HEK293 (cell line): Measurements from ENCODE around the gene MSH6.

Source experiments
- CTCF ChIA-PET: fragments of 350-600 bp; formaldehyde crosslinking; extraction: SDS; loops from one replicate; lab custom pipeline; 2021; ENCODE audit warnings: antibody characterized with exemption; lab: Yijun Ruan, JAX
- POLR2A ChIA-PET: fragments of 300-600 bp; formaldehyde crosslinking; extraction: SDS; loops from one replicate; lab custom pipeline; 2020; ENCODE audit warnings: antibody characterized with exemption, inconsistent platforms; lab: Yijun Ruan, JAX
- H3K27ac ChIP-seq: fragments of 200-500 bp; sonication (Bioruptor generic); 2 replicates; pipeline ENCODE4 v1.5.1; 2014; ENCODE audit warnings: low read depth, low read length, control low read depth, inconsistent platforms; ENCODE audit errors: extremely low read depth
- H3K36me3 ChIP-seq, 2 experiments: fragments of 200-500 bp in 1 of 2; sonication (Bioruptor generic) in 1 of 2; 1 replicate in 1 of 2; 2 replicates in 1 of 2; pipeline ENCODE4 v1.5.1; 2014 to 2017; ENCODE audit warnings: inconsistent platforms in 2 of 2, low read length in 2 of 2; ENCODE audit not compliant: control insufficient read depth in 2 of 2, insufficient read depth in 1 of 2
- H3K4me1 ChIP-seq: fragments of 200-500 bp; sonication (Bioruptor generic); 2 replicates; pipeline ENCODE4 v1.5.1; 2014; ENCODE audit warnings: mild to moderate bottlenecking, low read length, inconsistent platforms; ENCODE audit not compliant: control insufficient read depth, insufficient read depth
- H3K4me3 ChIP-seq: 2 replicates; pipeline ENCODE4 v1.5.1; 2011; ENCODE audit warnings: low read depth, mild to moderate bottlenecking, control low read depth, low read length, moderate library complexity
- H3K9me3 ChIP-seq: fragments of 200-500 bp; sonication (Bioruptor generic); 2 replicates; pipeline ENCODE4 v1.5.1; 2014; ENCODE audit warnings: low read depth, low read length, inconsistent platforms; ENCODE audit not compliant: control insufficient read depth, insufficient read depth
- GFI1B ChIP-seq: fragments of 450-650 bp; formaldehyde crosslinking; IDR thresholded peaks from 2 replicates; pipeline ENCODE4 v1.5.1; 2016; ENCODE audit warnings: missing biosample characterization, missing genetic modification characterization
- HOXA7 ChIP-seq: sonication (generic); formaldehyde crosslinking; IDR thresholded peaks from 2 replicates; pipeline ENCODE4 v1.8.1; 2022; ENCODE audit warnings: missing genetic modification reagents, borderline replicate concordance
- SCRT2 ChIP-seq: fragments of 450-650 bp; formaldehyde crosslinking; IDR thresholded peaks from 2 replicates; pipeline ENCODE4 v1.5.1; 2016; ENCODE audit warnings: missing biosample characterization, missing genetic modification characterization
- ZBTB21 ChIP-seq: fragments of 450-650 bp; formaldehyde crosslinking; IDR thresholded peaks from 2 replicates; pipeline ENCODE4 v1.5.1; 2017; ENCODE audit warnings: missing biosample characterization, missing genetic modification characterization
- ZNF138 ChIP-seq: fragments of 450-650 bp; formaldehyde crosslinking; IDR thresholded peaks from 2 replicates; pipeline ENCODE4 v1.5.1; 2016; ENCODE audit warnings: missing biosample characterization, missing genetic modification characterization, borderline replicate concordance
- ZNF16 ChIP-seq: fragments of 450-650 bp; formaldehyde crosslinking; IDR thresholded peaks from 2 replicates; pipeline ENCODE4 v1.5.1; 2016; ENCODE audit warnings: low read depth, missing biosample characterization, missing genetic modification characterization
- ZNF473 ChIP-seq: fragments of 450-650 bp; formaldehyde crosslinking; IDR thresholded peaks from 2 replicates; pipeline ENCODE4 v1.5.1; 2017; ENCODE audit warnings: missing biosample characterization, missing genetic modification characterization
- ZNF501 ChIP-seq: fragments of 450-650 bp; formaldehyde crosslinking; IDR thresholded peaks from 2 replicates; pipeline ENCODE4 v1.5.1; 2016; ENCODE audit warnings: missing biosample characterization, missing genetic modification characterization
- ZNF548 ChIP-seq: fragments of 450-650 bp; formaldehyde crosslinking; IDR thresholded peaks from 2 replicates; pipeline ENCODE4 v1.5.1; 2016; ENCODE audit warnings: missing biosample characterization, missing genetic modification characterization
- ZNF621 ChIP-seq: fragments of 450-650 bp; formaldehyde crosslinking; IDR thresholded peaks from 2 replicates; pipeline ENCODE4 v1.5.1; 2017; ENCODE audit warnings: missing biosample characterization, missing genetic modification characterization
- ZNF777 ChIP-seq: fragments of 450-650 bp; formaldehyde crosslinking; IDR thresholded peaks from 2 replicates; pipeline ENCODE4 v1.5.1; 2017; ENCODE audit warnings: missing biosample characterization, missing genetic modification characterization, borderline replicate concordance
- TF ChIP-seq, protein P1 (sequence below): fragments of 450-650 bp; formaldehyde crosslinking; IDR thresholded peaks from 2 replicates; pipeline ENCODE4 v1.5.1; 2016; ENCODE audit warnings: missing biosample characterization, missing genetic modification characterization
- TF ChIP-seq, protein P2 (sequence below): fragments of 450-650 bp; formaldehyde crosslinking; IDR thresholded peaks from 2 replicates; pipeline ENCODE4 v1.5.1; 2016; ENCODE audit warnings: missing biosample characterization, missing genetic modification characterization
- TF ChIP-seq, protein P3 (sequence below): fragments of 450-650 bp; formaldehyde crosslinking; IDR thresholded peaks from 2 replicates; pipeline ENCODE4 v1.5.1; 2017; ENCODE audit warnings: missing biosample characterization, missing genetic modification characterization
- TF ChIP-seq, protein P4 (sequence below): fragments of 450-650 bp; formaldehyde crosslinking; IDR thresholded peaks from 2 replicates; pipeline ENCODE4 v1.5.1; 2016; ENCODE audit warnings: missing biosample characterization, missing genetic modification characterization
- TF ChIP-seq, protein P5 (sequence below): fragments of 450-650 bp; formaldehyde crosslinking; IDR thresholded peaks from 2 replicates; pipeline ENCODE4 v1.5.1; 2016; ENCODE audit warnings: missing biosample characterization, missing genetic modification characterization

MSH6 gene

DNA sequence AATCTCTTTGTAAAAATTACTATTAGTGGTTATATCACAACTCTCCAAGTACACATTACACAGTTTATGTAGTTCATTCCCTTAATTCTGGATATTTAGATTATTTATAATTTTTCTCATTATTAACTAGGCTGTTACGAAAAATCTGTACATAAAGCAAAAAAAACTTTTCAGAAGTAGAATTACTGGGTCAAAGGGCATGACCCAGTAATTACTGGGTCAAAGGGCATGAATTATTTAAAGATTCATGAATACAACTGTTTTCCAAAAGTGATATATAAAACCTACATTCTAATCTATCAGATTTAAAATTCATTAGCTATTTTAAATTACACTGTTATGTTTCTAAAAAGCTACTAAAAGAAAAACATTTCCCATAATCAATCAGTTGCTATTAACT lies 55.3 kb downstream of the MSH6 start (continued):
- TF ChIP-seq, protein P1, sequence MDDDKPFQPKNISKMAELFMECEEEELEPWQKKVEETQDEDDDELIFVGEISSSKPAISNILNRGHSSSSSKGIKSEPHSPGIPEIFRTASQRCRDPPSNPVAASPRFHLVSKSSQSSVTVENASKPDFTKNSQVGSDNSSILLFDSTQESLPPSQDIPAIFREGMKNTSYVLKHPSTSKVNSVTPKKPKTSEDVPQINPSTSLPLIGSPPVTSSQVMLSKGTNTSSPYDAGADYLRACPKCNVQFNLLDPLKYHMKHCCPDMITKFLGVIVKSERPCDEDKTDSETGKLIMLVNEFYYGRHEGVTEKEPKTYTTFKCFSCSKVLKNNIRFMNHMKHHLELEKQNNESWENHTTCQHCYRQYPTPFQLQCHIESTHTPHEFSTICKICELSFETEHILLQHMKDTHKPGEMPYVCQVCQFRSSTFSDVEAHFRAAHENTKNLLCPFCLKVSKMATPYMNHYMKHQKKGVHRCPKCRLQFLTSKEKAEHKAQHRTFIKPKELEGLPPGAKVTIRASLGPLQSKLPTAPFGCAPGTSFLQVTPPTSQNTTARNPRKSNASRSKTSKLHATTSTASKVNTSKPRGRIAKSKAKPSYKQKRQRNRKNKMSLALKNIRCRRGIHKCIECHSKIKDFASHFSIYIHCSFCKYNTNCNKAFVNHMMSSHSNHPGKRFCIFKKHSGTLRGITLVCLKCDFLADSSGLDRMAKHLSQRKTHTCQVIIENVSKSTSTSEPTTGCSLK (tag by site-specific recombination), result no peak
- TF ChIP-seq, protein P2, sequence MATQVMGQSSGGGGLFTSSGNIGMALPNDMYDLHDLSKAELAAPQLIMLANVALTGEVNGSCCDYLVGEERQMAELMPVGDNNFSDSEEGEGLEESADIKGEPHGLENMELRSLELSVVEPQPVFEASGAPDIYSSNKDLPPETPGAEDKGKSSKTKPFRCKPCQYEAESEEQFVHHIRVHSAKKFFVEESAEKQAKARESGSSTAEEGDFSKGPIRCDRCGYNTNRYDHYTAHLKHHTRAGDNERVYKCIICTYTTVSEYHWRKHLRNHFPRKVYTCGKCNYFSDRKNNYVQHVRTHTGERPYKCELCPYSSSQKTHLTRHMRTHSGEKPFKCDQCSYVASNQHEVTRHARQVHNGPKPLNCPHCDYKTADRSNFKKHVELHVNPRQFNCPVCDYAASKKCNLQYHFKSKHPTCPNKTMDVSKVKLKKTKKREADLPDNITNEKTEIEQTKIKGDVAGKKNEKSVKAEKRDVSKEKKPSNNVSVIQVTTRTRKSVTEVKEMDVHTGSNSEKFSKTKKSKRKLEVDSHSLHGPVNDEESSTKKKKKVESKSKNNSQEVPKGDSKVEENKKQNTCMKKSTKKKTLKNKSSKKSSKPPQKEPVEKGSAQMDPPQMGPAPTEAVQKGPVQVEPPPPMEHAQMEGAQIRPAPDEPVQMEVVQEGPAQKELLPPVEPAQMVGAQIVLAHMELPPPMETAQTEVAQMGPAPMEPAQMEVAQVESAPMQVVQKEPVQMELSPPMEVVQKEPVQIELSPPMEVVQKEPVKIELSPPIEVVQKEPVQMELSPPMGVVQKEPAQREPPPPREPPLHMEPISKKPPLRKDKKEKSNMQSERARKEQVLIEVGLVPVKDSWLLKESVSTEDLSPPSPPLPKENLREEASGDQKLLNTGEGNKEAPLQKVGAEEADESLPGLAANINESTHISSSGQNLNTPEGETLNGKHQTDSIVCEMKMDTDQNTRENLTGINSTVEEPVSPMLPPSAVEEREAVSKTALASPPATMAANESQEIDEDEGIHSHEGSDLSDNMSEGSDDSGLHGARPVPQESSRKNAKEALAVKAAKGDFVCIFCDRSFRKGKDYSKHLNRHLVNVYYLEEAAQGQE (tag by site-specific recombination), result no peak
- TF ChIP-seq, protein P3, sequence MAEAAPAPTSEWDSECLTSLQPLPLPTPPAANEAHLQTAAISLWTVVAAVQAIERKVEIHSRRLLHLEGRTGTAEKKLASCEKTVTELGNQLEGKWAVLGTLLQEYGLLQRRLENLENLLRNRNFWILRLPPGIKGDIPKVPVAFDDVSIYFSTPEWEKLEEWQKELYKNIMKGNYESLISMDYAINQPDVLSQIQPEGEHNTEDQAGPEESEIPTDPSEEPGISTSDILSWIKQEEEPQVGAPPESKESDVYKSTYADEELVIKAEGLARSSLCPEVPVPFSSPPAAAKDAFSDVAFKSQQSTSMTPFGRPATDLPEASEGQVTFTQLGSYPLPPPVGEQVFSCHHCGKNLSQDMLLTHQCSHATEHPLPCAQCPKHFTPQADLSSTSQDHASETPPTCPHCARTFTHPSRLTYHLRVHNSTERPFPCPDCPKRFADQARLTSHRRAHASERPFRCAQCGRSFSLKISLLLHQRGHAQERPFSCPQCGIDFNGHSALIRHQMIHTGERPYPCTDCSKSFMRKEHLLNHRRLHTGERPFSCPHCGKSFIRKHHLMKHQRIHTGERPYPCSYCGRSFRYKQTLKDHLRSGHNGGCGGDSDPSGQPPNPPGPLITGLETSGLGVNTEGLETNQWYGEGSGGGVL (tag by site-specific recombination), result no peak
- TF ChIP-seq, protein P4, sequence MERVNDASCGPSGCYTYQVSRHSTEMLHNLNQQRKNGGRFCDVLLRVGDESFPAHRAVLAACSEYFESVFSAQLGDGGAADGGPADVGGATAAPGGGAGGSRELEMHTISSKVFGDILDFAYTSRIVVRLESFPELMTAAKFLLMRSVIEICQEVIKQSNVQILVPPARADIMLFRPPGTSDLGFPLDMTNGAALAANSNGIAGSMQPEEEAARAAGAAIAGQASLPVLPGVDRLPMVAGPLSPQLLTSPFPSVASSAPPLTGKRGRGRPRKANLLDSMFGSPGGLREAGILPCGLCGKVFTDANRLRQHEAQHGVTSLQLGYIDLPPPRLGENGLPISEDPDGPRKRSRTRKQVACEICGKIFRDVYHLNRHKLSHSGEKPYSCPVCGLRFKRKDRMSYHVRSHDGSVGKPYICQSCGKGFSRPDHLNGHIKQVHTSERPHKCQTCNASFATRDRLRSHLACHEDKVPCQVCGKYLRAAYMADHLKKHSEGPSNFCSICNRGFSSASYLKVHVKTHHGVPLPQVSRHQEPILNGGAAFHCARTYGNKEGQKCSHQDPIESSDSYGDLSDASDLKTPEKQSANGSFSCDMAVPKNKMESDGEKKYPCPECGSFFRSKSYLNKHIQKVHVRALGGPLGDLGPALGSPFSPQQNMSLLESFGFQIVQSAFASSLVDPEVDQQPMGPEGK (tag by site-specific recombination), result no peak
- TF ChIP-seq ZNF621 (tag by site-specific recombination), result no peak

DNA sequence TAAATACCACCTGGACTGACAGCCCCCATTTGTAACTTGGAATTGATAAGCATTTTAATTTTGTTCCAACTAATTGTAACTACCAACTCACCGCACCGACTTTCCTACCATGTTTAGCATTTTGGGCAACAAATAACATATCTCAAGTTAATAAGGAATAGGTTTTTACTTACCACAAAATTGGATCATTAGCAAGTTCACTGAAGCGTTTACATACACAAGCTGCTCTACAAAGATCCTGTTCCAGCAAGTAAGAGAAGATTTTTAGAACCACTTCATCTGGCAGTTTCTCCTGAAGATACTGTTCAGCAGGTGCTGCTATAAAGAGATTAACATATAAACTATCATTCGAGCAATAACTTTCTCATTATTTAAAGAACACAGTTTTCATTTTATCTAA lies 55.7 kb downstream of the MSH6 start:
- peaks cover 43 to 50% of the 10 kb centered on the region in 2 experiments for H3K36me3 ChIP-seq
- H3K4me1 ChIP-seq, result 0 out of 2 replicates have a peak, but pooled peaks cover 2% of the 10 kb centered on the region
- no peak overlapping the region for H3K27ac ChIP-seq
- H3K4me3 ChIP-seq, result no peak overlapping the region
- no peaks in the 10 kb centered on the region for H3K9me3 ChIP-seq
- ChIA-PET CTCF (interaction anchor here (0.7 to 1.5 kb wide), 3 partner anchors 10 to 268 kb away, joined by 3 read pairs; no protein-coding TSS in a partner anchor), POLR2A (no interaction called here)
- TF ChIP-seq ZNF473 (no peak), ZNF777 (tag by site-specific recombination) (no peak), SCRT2 (tag by site-specific recombination) (no peak)

DNA sequence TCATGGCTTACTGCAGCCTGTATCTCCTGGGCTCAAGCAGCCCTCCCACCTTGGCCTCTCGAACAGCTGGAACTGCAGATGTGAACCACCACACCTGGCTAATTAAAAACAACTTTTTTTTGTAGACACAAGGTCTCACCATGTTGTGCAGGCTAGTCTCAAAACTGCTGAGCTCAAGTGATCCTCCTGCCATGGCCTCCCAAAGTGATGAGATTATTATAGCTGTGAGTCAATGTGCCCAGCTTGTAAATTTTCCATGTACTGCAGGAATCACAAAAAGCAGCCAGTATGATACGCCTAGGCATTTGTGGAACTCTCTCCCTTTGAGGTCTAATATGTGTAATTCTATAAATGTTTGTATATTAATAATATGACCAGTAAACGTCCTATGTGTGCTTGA lies 59.9 kb downstream of the MSH6 start:
- Histone ChIP-seq H3K4me3 (no peak overlapping the region), H3K36me3 (peaks cover 9% of the 10 kb centered on the region in 2 experiments), H3K9me3 (no peaks in the 10 kb centered on the region), H3K27ac (no peak overlapping the region), H3K4me1 (0 out of 2 replicates have a peak, but pooled peaks cover 9% of the 10 kb centered on the region)
- CTCF ChIA-PET, result interaction anchor here (0.7 to 2.5 kb wide), 5 partner anchors 15 to 376 kb away, joined by 3 to 10 read pairs (median 4); no protein-coding TSS in a partner anchor
- POLR2A ChIA-PET, result interaction anchor here (0.6 to 1.6 kb wide), 2 partner anchors 60 to 671 kb away, joined by 3 to 7 read pairs; partner anchors contain the start of gene MSH6
- TF ChIP-seq, protein P5, sequence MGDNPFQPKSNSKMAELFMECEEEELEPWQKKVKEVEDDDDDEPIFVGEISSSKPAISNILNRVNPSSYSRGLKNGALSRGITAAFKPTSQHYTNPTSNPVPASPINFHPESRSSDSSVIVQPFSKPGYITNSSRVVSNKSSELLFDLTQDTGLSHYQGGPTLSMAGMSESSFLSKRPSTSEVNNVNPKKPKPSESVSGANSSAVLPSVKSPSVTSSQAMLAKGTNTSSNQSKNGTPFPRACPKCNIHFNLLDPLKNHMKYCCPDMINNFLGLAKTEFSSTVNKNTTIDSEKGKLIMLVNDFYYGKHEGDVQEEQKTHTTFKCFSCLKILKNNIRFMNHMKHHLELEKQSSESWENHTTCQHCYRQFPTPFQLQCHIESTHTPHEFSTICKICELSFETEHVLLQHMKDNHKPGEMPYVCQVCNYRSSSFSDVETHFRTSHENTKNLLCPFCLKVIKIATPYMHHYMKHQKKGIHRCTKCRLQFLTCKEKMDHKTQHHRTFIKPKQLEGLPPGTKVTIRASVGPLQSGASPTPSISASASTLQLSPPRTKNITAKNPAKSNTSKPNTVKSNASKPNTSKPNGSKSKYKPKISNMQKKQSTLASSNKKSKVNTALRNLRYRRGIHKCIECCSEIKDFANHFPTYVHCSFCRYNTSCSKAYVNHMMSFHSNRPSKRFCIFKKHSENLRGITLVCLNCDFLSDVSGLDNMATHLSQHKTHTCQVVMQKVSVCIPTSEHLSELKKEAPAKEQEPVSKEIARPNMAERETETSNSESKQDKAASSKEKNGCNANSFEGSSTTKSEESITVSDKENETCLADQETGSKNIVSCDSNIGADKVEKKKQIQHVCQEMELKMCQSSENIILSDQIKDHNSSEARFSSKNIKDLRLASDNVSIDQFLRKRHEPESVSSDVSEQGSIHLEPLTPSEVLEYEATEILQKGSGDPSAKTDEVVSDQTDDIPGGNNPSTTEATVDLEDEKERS, result no peak
- TF ChIP-seq HOXA7, result no peak
- no peak for TF ChIP-seq ZNF548 (tag by site-specific recombination)
- TF ChIP-seq ZNF138, result no peak
- no peak for TF ChIP-seq ZNF16 (tag by site-specific recombination)
- TF ChIP-seq ZBTB21, result no peak
- TF ChIP-seq GFI1B (tag by site-specific recombination), result no peak
- no peak for TF ChIP-seq ZNF501 (tag by site-specific recombination)
